Erythroblast (primary cell): ENCODE measurements around the gene RASL11A.

Source experiments
- GATA1 ChIP-seq: IDR thresholded peaks from 2 replicates; pipeline ENCODE4 v1.6.1; 2011; ENCODE audit warnings: low read depth, mild to moderate bottlenecking, control low read depth, low read length, moderate library complexity
- POLR2A ChIP-seq: IDR thresholded peaks from 2 replicates; pipeline ENCODE4 v1.6.1; 2011; ENCODE audit warnings: mild to moderate bottlenecking, low read length

GRCh38 chr13:27267596-27267995 is 3.0 kb upstream of the RASL11A start:
- TF ChIP-seq POLR2A (no peak), GATA1 (no peak)
